ENCODE measurements around the gene CADM2. TPM values are rescaled to one million over a fixed set of nuclear protein-coding genes. Genes with fewer than 3 reads are reported as not detected.

Gene CADM2
- total RNA-seq, 4 donors from 2014 or later = 15.6 to 51.8 (median 37.4) TPM

DNA sequence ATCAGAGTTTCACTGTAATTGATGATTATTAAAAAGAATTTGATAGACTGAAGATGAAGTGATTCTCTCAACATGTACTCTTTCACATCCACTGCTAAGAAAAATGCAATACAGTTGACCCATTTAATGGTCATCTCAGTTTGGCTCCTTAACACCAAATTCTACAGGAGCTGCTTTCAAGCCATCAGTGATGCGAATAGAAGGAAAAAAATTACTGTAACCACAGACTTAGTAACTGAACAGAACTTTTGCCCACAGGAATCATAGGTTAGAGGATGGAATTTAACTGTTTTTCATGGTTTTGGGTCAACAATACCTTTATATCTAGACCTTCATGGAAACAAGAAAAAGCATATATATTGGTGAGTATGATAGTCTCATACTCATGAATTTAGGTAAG, 633.5 kb downstream of the CADM2 start:
- Histone ChIP-seq H3K9me3 (no peaks in the 10 kb centered on the region), H3K4me1 (peaks cover 0 to 13% (median 0%) of the 10 kb centered on the region in 4 donors), H3K4me3 (no peak overlapping the region), H3K27me3 (no peaks in the 10 kb centered on the region), H3K36me3 (no peaks in the 10 kb centered on the region), H3K27ac (no peak overlapping the region)
- DNase-seq (ENCODE audit: low spot score in 2 of 2) = no peak
- TF ChIP-seq POLR2A (IDR thresholded peaks at IDR 0.05) (no peak), EP300 (IDR thresholded peaks at IDR 0.05) (no peak)
- TF ChIP-seq, protein P1, sequence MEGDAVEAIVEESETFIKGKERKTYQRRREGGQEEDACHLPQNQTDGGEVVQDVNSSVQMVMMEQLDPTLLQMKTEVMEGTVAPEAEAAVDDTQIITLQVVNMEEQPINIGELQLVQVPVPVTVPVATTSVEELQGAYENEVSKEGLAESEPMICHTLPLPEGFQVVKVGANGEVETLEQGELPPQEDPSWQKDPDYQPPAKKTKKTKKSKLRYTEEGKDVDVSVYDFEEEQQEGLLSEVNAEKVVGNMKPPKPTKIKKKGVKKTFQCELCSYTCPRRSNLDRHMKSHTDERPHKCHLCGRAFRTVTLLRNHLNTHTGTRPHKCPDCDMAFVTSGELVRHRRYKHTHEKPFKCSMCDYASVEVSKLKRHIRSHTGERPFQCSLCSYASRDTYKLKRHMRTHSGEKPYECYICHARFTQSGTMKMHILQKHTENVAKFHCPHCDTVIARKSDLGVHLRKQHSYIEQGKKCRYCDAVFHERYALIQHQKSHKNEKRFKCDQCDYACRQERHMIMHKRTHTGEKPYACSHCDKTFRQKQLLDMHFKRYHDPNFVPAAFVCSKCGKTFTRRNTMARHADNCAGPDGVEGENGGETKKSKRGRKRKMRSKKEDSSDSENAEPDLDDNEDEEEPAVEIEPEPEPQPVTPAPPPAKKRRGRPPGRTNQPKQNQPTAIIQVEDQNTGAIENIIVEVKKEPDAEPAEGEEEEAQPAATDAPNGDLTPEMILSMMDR (IDR thresholded peaks at IDR 0.05) = no peak
- 71 to 79% methylated on average over 1 of the region's 1 CpG for WGBS, 2 donors

DNA sequence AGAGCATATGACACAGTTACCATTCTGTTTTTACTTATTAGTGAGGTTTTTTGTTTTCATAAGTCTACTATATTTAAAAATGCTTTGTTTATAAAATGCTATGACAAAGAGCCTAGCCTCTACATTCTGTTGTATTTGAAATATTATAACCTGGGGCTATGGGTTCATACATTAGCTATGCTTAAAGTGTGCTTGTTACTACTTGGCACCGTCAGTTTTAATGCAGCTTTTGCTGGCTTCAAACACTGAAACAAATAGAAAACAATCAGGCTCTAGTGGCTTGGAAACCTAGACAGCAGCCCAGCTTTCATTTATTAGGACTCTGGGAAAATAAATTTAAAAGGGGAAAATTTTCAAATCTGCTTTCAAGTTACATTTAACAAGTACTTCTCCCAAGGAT, 635.9 kb downstream of the CADM2 start:
- Histone ChIP-seq H3K36me3 (no peaks in the 10 kb centered on the region), H3K4me3 (no peak overlapping the region), H3K27ac (no peak overlapping the region), H3K27me3 (no peaks in the 10 kb centered on the region), H3K4me1 (no peaks in the 10 kb centered on the region), H3K9me3 (no peaks in the 10 kb centered on the region)
- WGBS, 2 donors = 31% methylated on average over 1 of the region's 1 CpG
- TF ChIP-seq, protein P1 (IDR thresholded peaks at IDR 0.05) = no peak
- no peak for DNase-seq (ENCODE audit: low spot score in 2 of 2)

- 73 to 81% methylated on average over 1 of the region's 1 CpG for WGBS, 2 donors
- TF ChIP-seq POLR2A (IDR thresholded peaks at IDR 0.05) = no peak
- TF ChIP-seq EP300 (IDR thresholded peaks at IDR 0.05) = no peak
- TF ChIP-seq, protein P1 (IDR thresholded peaks at IDR 0.05) = no peak
These were observed 644.6 kb downstream of the CADM2 start for GRCh38 chr3:85603378-85603777.

GRCh38 chr3:85604641-85605040, 645.9 kb downstream of the CADM2 start:
- WGBS, 2 donors = 87 to 94% methylated on average over 3 of the region's 3 CpGs

More at GRCh38 chr3:85603378-85603777, 644.6 kb downstream of the CADM2 start:
- H3K27ac ChIP-seq = no peak overlapping the region
- DNase-seq (ENCODE audit: low spot score in 2 of 2) = no peak
- no peaks in the 10 kb centered on the region for H3K27me3 ChIP-seq
- no peak overlapping the region for H3K4me3 ChIP-seq
- H3K36me3 ChIP-seq = no peaks in the 10 kb centered on the region
- H3K9me3 ChIP-seq = no peaks in the 10 kb centered on the region
- H3K4me1 ChIP-seq = no peaks in the 10 kb centered on the region

GRCh38 chr3:85605066-85605465, 646.3 kb downstream of the CADM2 start:
- Histone ChIP-seq H3K27me3 (no peaks in the 10 kb centered on the region), H3K4me3 (no peak overlapping the region), H3K27ac (no peak overlapping the region), H3K36me3 (no peaks in the 10 kb centered on the region), H3K9me3 (no peaks in the 10 kb centered on the region), H3K4me1 (no peaks in the 10 kb centered on the region)
- WGBS, 2 donors = 74 to 80% methylated on average over 2 of the region's 2 CpGs
- DNase-seq (ENCODE audit: low spot score in 2 of 2) = no peak
- TF ChIP-seq, protein P1 (IDR thresholded peaks at IDR 0.05) = no peak
- TF ChIP-seq EP300 (IDR thresholded peaks at IDR 0.05) = no peak
- no peak for TF ChIP-seq POLR2A (IDR thresholded peaks at IDR 0.05)

More at GRCh38 chr3:85604641-85605040, 645.9 kb downstream of the CADM2 start:
- Histone ChIP-seq H3K27me3 (no peaks in the 10 kb centered on the region), H3K9me3 (no peaks in the 10 kb centered on the region), H3K4me1 (no peaks in the 10 kb centered on the region), H3K27ac (no peak overlapping the region), H3K4me3 (no peak overlapping the region), H3K36me3 (no peaks in the 10 kb centered on the region)
- TF ChIP-seq EP300 (IDR thresholded peaks at IDR 0.05) (no peak), POLR2A (IDR thresholded peaks at IDR 0.05) (no peak)
- TF ChIP-seq, protein P1 (IDR thresholded peaks at IDR 0.05) = no peak
- no peak for DNase-seq (ENCODE audit: low spot score in 2 of 2)
